CD4-positive, alpha-beta T cell treated with Interleukin-2 at 100 ng/mL for 4 hours (primary cell): ENCODE data around the gene RAET1E.
"Not testable (repeated sequence)": the region's sequence is repeated elsewhere in the genome, so short reads cannot be mapped to it uniquely, and the experiment has no call there.

Experiments
- DNase-seq: peaks from one replicate; pipeline ENCODE4 v3.0.0-alpha.2; 2020; ENCODE audit warnings: low spot score

RAET1E gene

GRCh38 chr6:149927025-149927424, 29.1 kb upstream of the RAET1E start:
- DNase-seq: not testable (repeated sequence)

GRCh38 chr6:149925974-149926777, 28.3 kb upstream of the RAET1E start:
- peak; percentile 66 for DNase-seq

GRCh38 chr6:149925253-149925973, 27.5 kb upstream of the RAET1E start:
- DNase-seq: no peak

- no peak for DNase-seq
Measured at GRCh38 chr6:149924933-149925252, 27.0 kb upstream of the RAET1E start.

GRCh38 chr6:149924206-149924932, 26.5 kb upstream of the RAET1E start:
- no peak for DNase-seq

- DNase-seq: no peak
Measured at GRCh38 chr6:149923327-149923986, 25.5 kb upstream of the RAET1E start.

- peak; percentile 85 for DNase-seq
Measured at GRCh38 chr6:149922642-149923326, 24.9 kb upstream of the RAET1E start, which contains the start of gene RAET1G. Gene RAET1G (minus strand): TSS chr6:149923121. CDS start chr6:149923010, 111 bp downstream.

- DNase-seq: not testable (repeated sequence)
Measured at GRCh38 chr6:149922091-149922490, 24.2 kb upstream of the RAET1E start.

- no peak for DNase-seq
Measured at GRCh38 chr6:149921361-149921760, 23.4 kb upstream of the RAET1E start.

- no peak for DNase-seq
Measured at GRCh38 chr6:149919834-149920225, 21.9 kb upstream of the RAET1E start.

GRCh38 chr6:149919126-149919833, 21.4 kb upstream of the RAET1E start:
- not testable (repeated sequence) for DNase-seq

GRCh38 chr6:149918151-149918905, 20.4 kb upstream of the RAET1E start:
- DNase-seq: no peak

GRCh38 chr6:149917679-149918078, 19.8 kb upstream of the RAET1E start:
- no peak for DNase-seq

GRCh38 chr6:149915970-149916865, 18.3 kb upstream of the RAET1E start:
- no peak for DNase-seq

- no peak for DNase-seq
Measured at GRCh38 chr6:149913540-149914240, 15.8 kb upstream of the RAET1E start.

- no peak for DNase-seq
Measured at GRCh38 chr6:149913085-149913484, 15.2 kb upstream of the RAET1E start.

GRCh38 chr6:149912680-149913079, 14.8 kb upstream of the RAET1E start:
- not testable (repeated sequence) for DNase-seq

- DNase-seq: no peak
Measured at GRCh38 chr6:149910721-149911151, 12.8 kb upstream of the RAET1E start.
